HG03135 (cell line): ENCODE measurements around the gene TPI1.

Experiments
- ATAC-seq: cut with Tn5 transposase; IDR thresholded peaks from one replicate; pipeline ENCODE4 v1.9.1; 2021; ENCODE audit warnings: mild to moderate bottlenecking, moderate library complexity; ENCODE audit not compliant: unreplicated experiment

Gene TPI1

DNA sequence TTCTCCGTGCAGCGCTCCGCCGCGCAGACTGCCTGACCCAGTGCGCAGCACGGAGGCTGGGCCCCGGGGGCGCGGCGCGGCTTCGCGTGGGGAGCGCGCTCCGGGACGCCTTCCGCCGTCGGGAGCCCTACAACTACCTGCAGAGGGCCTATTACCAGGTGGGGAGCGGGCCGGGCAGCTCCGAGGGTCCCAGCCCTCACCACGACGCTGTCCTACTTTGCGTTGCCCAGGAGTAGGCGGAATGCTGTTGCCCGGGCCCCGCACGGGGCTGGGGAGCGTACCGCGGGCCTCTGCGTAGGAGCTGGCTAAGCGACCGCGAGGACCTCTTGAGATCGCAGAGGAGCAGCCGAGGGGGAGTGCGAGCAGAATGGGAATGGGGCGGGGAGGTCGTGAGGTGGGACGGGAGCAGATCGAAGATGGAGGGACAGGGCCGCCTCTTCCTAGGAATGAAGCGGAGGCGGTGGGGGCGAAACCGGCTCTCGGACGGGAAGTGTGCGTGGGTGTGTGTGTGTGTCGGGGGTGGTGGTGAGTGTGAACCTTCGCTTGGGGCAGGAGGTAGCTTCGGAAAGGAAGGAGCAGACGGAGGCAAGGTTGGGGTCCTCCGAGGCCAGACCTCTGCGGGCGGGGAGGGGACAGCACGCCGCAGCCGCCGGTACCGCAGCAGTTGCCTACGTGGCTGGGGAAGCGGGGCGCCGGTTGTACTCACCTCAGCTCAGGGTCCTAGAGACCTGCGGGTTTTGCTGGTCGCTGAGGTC, 38.4 kb upstream of the TPI1 start:
- ATAC-seq = no peak

DNA sequence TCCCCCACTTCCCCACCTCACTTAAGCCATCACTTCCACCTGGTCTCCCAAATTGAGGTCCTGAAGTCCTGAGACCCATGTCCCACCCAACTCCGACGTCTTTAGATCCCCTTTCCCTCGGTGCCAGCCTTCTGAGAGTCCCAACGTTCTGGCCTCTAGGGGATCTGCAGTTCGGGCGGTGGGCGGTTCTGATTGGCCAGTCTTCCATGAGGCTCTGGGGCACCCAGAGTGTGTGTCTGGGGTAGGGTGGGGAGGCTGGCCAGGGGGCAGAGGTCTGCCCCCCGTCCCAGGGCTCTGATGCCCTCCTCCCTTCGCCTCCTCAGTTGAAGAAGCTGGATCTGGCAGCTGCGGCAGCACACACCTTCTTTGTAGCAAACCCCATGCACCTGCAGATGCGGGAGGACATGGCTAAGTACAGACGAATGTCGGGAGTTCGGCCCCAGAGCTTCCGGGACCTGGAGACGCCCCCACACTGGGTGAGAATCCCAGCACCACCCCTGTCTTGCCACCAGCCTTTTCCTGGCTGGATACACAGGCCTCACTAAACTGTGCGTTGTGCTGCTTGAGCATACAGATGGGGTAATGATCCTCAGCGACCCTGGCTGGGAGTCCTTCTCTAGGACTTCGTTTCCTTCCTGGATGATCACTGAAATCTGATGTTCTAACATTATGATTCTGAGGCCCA, 37.7 kb upstream of the TPI1 start:
- no peak for ATAC-seq

DNA sequence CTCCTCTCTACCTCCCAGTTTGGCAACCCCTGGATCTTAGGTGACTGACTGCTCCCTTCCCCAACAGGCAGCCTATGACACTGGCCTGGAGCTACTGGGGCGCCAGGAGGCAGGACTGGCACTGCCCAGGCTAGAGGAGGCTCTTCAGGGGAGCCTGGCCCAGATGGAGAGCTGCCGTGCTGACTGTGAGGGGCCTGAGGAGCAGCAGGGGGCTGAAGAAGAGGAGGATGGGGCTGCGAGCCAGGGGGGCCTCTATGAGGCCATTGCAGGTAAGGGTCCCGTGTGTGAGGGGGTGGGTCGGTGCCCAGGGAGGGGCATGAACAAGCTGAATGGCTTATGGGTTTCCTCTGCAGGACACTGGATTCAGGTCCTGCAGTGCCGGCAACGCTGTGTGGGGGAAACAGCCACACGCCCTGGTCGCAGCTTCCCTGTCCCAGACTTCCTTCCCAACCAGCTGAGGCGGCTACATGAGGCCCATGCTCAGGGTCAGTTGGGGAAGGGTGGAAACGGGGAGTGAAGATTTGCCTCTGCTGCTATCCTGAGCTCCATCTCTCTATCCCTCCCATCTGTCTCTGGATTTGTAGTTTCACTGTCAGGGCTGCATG, 36.9 kb upstream of the TPI1 start:
- no peak for ATAC-seq

DNA sequence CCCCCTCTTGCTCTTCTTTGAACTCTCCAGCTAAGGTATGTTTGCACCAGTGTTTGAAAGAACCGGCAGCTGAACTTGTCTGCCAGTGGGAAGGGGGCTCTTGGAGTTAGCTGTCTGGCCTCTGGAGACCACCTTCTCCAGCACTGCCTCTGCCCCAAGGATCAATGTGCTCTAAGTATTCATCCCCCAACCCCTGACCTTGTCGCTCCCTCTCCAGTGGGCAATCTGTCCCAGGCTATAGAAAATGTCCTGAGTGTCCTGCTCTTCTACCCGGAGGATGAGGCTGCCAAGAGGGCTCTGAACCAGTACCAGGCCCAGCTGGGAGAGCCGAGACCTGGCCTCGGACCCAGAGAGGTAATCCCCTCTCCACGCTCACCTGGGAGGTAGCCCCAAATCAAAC, 36.3 kb upstream of the TPI1 start:
- ATAC-seq = no peak

DNA sequence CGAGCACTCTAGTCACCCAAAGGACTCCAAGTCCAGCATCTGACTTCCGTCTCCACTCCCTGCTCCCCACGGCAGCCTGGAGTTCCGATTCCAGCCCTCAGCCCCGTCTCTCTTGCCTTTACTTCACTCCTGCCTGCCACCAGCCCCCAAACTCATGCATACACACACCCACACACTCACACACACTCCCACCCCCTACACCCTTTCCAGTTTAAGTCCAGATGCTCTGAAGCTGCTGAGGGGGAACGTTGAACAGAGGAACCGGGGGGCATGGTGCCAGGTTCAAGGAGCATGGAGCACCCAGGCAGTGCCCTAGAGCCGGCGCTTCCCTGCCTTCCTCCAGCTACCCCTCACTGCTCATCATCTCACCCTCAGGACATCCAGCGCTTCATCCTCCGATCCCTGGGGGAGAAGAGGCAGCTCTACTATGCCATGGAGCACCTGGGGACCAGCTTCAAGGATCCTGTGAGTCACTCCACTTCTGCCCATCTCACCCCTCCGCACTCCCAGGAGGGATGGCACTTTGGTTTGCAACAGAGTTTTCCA, 35.8 kb upstream of the TPI1 start:
- ATAC-seq = no peak

DNA sequence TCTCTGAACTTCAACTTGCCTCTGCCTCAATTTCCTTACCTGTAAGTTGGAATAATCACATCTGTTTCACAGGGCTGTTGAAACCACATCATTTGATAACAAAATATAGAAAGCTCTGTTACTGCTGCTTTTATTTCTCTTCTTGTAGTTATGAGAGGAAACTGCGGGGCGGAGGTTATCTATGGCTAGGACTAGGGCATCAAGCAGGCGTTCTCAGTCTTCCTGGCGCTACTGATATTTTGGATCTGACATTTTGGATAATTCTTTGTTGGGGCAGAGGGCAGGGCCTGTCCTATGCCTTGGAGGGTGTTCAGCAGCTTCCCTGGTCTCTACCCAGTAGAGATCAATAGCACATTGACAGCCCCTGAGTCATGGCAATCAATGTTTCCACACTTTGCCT, 35.2 kb upstream of the TPI1 start:
- no peak for ATAC-seq

DNA sequence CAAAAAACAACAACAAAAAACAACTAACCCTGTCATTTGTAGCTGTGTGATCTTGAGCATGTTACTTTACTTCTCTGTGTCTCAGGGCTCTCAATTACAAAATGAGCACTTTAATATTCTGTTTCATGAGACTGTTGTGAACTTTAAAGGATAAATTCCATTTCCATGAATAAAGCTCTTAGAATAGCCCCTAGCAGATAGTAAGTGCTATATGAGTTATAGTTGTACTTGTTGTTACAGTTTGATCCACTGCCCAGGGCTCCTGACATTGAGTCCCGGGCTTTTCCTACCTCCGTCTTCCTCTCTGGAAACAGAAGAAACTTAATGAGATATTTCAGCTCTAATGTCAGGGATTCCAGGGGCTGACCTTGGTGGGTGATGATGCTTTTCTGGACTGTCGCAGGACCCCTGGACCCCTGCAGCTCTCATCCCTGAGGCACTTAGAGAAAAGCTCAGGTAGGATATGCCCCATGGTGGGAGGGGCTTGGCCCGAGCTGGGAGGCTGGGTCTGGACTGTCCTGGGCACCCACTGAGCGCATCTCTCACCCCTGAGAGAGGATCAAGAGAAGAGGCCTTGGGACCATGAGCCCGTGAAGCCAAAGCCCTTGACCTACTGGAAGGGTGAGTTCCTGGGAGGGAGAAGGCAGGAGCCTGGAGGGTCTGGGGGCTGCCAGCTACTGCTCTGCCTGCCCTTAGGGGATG, 34.0 kb upstream of the TPI1 start:
- no peak for ATAC-seq

DNA sequence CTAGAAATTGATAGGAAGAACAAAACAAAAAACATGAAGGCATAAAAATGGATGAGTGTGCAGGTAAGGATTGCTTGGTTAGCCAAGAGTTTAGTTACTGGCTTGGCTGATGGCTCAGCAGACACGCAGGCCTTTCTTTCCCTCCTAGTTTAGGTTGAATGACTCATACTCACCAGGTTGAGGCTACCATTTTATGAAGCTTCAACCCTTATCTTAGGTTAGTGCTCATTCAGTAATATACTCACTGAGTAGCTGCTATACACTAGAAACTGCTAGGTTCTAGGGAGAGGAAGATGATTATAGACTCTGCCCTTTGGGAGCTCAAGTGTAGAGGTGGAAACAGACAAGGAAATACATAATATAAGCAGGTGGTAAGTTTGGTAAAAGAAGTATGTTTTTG, 33.1 kb upstream of the TPI1 start:
- ATAC-seq = no peak

DNA sequence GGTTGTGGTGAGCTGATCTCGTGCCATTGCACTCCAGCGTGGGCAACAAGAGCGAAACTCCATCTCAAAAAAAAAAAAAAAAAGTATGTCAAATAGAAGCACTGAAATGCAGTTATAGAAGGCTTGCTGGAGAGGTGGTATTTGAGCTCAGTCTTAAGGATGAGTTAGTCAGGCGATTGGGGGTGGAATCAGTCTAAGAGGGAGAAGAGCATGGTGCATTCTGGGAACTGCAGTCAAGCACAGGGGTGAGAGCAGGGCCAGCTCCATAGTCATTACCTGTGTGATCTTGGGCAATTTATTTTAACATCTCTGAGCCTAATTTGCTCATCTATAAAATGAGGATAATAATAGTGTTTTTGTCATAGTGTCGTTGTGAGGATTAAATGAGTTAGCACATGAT, 32.5 kb upstream of the TPI1 start:
- ATAC-seq = no peak

DNA sequence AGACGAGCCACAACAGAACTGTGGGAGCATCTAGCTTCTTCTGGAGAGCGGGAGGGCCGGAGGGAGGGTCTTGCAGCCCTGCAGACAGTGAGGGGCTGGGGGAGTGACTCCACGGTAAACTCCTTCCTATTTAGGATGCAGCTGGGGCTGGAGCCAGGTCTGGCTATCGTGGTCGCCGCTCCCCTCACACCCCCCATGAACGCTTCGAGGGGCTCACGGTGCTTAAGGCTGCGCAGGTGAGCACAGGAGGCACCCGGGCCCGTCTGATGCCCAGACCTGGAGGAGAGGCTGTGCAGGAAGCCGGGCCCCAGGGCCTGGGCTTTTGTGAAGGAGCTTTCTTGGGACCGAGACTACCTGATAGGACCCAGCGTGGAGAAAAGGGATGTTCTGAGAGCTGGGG, 30.5 kb upstream of the TPI1 start:
- no peak for ATAC-seq

DNA sequence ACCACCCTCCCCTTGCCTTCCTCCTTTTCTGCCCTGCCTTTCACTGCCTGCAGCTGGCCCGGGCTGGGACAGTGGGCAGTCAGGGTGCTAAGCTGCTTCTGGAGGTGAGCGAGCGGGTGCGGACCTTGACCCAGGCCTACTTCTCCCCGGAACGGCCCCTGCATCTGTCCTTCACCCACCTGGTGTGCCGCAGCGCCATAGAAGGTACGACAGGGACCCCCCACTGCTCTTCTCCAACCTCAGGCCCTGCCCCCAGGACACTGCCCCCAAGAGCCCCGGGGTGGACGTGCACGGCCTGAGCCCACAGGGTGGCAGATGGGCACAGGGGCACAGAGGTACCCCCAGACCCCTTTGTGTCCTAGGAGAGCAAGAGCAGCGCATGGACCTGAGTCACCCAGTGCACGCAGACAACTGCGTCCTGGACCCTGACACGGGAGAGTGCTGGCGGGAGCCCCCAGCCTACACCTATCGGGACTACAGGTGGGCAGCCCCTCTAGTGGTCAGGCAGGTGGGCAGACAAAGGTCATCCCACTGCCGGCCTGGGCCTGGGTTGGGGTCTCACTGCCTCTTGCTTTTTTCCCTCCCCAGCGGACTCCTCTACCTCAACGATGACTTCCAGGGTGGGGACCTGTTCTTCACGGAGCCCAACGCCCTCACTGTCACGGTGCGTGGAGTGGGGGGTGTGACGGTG, 29.8 kb upstream of the TPI1 start:
- ATAC-seq = no peak

DNA sequence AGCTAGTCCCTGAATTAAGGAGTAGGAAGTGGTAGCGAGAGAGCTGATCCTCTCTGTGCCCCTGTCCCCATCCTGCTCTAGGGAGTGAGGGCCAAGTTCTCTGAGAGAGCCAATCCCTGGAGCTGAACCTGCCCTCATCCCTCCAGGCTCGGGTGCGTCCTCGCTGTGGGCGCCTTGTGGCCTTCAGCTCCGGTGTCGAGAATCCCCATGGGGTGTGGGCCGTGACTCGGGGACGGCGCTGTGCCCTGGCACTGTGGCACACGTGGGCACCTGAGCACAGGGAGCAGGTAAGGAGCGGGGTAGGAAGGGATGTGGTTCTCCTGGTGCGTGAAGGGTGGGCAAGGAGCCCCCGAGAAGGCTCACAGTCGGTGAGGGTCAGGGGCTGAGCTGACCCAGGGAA, 28.5 kb upstream of the TPI1 start:
- ATAC-seq = no peak

DNA sequence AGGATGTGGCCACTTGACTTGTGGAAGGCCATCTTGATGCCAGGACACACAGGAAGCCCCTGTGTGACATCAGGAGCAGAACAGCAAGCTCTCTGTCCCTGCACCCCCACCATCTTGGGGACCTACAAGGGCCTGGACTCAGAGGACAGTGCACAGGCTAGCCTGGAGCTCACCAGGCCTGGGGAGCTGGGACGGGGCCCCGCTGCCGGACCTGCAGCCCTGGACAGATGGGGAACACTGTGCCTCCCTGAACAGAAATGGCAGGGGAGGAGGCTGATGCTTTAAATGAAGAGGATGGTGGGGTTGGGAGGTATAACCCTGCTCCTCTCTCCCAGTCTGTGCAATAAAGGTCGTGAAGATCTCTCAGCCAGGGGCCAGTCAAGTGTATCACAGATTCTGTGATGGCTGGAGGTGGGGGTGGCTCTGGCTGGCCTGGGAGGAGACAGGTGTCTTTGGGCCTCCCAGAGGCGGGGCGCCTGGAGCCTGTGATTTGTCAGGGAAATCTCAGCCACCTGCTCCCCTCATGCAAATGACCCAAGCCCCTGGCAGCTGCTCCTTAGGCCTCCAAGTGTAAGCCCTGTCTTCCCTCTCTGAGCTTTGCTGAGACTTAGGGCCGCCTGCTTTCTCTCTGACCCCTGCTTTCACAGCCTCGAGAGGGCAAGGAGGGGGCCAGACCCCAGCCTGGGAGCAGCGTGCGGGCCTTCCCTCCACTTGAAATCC, 27.7 kb upstream of the TPI1 start:
- ATAC-seq = no peak

DNA sequence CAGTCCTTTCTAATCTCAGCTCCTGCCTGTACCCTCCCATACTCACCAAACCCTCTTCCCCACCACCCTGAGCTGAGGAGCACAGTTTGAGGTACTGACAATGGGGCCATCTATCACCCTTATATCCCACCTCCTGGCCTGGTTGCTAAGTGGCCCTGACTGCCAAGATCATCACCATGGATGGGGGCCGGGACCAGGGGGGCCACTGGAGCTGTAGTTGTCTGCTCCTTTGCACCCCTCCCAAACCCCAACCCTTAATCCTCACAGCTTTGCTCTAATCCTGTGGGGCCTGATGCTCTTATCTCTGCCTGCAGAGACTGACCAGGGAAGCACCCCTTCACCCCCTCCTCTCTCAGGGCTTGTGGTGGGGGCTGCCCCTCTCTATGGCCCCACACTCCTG, 27.0 kb upstream of the TPI1 start:
- no peak for ATAC-seq

DNA sequence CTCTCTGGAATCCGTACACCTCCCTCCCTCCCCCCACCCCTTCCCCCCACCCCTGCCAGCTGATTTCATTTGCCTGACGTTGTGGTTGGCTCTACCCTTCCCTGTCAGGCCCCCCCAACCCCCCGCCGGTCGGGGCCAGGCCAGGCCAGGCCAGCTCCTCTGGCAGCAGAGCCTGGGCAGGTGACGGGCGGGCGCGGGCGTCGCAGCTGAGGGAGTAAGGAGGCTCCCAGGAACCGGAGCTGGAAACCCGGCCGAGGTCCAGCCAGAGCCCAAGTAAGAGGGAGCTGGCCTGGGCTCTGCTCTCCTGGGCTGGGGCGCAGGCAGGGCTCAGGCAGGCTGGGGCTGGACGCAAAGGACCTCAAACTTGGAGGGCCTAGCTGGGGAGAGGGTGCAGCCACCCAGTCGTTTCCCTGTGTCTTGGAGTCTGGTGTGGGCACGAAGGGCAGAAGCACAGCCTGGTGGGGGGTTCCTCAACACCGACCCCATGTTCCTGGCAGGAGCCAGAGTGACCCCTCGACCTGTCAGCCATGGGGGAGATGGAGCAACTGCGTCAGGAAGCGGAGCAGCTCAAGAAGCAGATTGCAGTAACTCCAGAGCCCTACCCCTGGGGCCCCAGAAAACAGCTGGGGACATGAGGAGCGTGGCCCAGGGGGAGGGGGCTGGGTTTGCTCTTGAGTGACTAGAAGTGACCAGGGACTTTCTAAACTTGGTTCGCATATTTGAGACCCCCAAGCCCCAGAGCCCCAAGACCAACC, 26.4 kb upstream of the TPI1 start, which contains the start of gene GNB3:
Gene GNB3 (plus strand): TSS at position 165 of the 755 bp plus-strand sequence. CDS start 363 bp downstream, at position 528.
- ATAC-seq = no peak

DNA sequence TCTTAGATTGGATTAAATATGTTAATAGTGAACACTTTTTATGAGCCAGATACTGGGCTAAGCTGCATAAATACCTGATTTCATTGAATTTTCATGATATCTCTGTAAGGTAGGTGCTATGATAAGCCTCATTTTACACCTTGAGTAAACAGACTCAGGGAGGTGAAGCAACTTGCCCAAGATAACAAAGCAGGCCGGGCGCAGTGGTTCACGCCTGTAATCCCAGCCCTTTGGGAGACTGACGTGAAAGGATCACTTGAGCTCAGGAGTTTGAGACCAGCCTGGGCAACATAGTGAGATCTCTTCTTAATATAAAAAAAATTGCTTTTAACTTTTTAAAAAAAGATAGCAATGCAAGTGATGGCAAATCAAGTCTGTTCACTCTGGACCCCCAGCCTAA, 25.3 kb upstream of the TPI1 start:
- no peak for ATAC-seq

DNA sequence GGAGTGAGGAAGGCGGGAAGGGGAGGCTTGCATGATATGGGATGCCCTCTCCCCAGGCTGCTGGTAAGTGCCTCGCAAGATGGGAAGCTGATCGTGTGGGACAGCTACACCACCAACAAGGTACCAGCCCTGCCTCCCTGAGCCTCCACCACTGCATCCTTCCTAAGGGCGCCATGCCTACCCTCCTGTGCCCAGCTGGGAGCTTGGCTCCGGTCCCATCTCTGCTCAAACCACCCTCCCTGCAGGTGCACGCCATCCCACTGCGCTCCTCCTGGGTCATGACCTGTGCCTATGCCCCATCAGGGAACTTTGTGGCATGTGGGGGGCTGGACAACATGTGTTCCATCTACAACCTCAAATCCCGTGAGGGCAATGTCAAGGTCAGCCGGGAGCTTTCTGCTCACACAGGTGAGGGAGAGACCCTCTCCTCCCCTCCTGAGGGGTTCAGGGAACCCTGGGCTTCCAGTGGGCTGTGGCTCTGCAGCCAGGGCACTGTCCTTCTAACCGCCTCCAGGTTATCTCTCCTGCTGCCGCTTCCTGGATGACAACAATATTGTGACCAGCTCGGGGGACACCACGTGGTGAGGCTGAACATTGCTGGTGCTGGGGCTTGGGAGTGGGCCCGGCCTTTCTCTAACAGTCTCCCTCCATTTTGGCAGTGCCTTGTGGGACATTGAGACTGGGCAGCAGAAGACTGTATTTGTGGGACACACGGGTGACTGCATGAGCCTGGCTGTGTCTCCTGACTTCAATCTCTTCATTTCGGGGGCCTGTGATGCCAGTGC, 24.0 kb upstream of the TPI1 start:
- no peak for ATAC-seq

DNA sequence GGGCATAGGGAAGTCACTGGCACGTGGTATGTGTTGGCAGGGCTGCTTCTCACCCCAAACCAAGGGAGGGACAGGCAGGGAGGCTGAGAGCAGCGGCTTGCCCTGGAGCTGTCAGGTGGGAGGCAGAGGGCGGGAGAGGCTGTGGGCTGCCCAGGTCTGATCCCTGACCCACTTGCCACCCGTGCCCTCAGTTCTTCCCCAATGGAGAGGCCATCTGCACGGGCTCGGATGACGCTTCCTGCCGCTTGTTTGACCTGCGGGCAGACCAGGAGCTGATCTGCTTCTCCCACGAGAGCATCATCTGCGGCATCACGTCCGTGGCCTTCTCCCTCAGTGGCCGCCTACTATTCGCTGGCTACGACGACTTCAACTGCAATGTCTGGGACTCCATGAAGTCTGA, 21.9 kb upstream of the TPI1 start:
- ATAC-seq = no peak
